Tibial artery (tissue), 4 donors: ENCODE measurements around the gene HMCN1.

Experiments
- DNase-seq, 2 donors: peaks; one replicate each; pipeline ENCODE4 v3.0.0-alpha.2; 2019
- H3K27ac ChIP-seq, 2 donors: fragments of 200-600 bp; sonication (generic) in 1 of 2; 1 replicate in 1 of 2; 2 replicates in 1 of 2; pipeline ENCODE4 v1.5.1; 2018 to 2019; ENCODE audit warnings: mild to moderate bottlenecking in 1 of 2
- H3K27me3 ChIP-seq, 2 donors: fragments of 200-600 bp; sonication (generic) in 1 of 2; one replicate each; pipeline versions ENCODE4 v1.5.1 to v1.6.0; 2016 to 2019
- H3K36me3 ChIP-seq, 3 donors: fragments of 200-600 bp; sonication (generic) in 2 of 3; one replicate each; pipeline ENCODE4 v1.5.1; 2016 to 2019; ENCODE audit warnings: mild to moderate bottlenecking in 2 of 3
- H3K4me1 ChIP-seq, 4 donors: fragments of 200-600 bp; sonication (generic) in 2 of 4; 1 replicate in 3 of 4; 2 replicates in 1 of 4; pipeline ENCODE4 v1.5.1; 2016 to 2019
- H3K4me3 ChIP-seq, 2 donors: fragments of 200-600 bp; sonication (generic) in 1 of 2; 1 replicate in 1 of 2; 2 replicates in 1 of 2; pipeline ENCODE4 v1.5.1; 2018 to 2019; ENCODE audit warnings: mild to moderate bottlenecking in 2 of 2
- H3K9me3 ChIP-seq, 3 donors: fragments of 200-600 bp; sonication (generic) in 1 of 3; one replicate each; pipeline ENCODE4 v1.5.1; 2016 to 2019
- intact Hi-C: fragments of 100-400 bp; cut with DNase I; formaldehyde crosslinking; loops from one replicate; pipeline ENCODE4 v1.15.0; 2023; ENCODE audit warnings: low total_unique reads
- TF ChIP-seq, protein P1 (sequence below), 2 experiments: fragments of 200-600 bp in 1 of 2; fragments of 450-650 bp in 1 of 2; IDR thresholded peaks; one replicate each; pipeline ENCODE4 v1.5.1; 2017 to 2019; ENCODE audit warnings: antibody characterized with exemption in 2 of 2, mild to moderate bottlenecking in 1 of 2, moderate library complexity in 1 of 2

The HMCN1 gene

DNA sequence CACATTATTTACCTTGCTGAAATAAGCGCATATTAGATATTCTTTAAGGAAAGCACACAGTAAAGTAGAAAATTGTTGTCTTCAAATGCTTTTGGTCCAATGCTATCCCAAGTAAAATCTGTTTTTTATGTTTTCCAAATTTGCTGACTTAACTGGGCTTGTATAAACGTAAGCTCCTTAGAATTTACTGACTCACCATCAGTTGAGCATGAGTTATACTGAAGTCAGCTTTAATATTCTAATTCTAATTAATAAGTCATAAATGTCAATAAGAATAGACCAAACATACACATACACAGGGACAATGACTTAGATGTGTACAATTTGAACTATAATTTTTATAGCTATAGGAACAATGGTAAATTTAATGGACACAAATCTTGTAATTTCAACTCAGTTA lies 321.7 kb downstream of the HMCN1 start:
- Histone ChIP-seq H3K4me3 (no peak overlapping the region), H3K27ac (no peak overlapping the region), H3K36me3 (peaks cover 0 to 12% (median 0%) of the 10 kb centered on the region in 3 donors), H3K4me1 (no peaks in the 10 kb centered on the region), H3K27me3 (no peaks in the 10 kb centered on the region), H3K9me3 (no peaks in the 10 kb centered on the region)
- intact Hi-C loops = no loop called here
- TF ChIP-seq, protein P1, sequence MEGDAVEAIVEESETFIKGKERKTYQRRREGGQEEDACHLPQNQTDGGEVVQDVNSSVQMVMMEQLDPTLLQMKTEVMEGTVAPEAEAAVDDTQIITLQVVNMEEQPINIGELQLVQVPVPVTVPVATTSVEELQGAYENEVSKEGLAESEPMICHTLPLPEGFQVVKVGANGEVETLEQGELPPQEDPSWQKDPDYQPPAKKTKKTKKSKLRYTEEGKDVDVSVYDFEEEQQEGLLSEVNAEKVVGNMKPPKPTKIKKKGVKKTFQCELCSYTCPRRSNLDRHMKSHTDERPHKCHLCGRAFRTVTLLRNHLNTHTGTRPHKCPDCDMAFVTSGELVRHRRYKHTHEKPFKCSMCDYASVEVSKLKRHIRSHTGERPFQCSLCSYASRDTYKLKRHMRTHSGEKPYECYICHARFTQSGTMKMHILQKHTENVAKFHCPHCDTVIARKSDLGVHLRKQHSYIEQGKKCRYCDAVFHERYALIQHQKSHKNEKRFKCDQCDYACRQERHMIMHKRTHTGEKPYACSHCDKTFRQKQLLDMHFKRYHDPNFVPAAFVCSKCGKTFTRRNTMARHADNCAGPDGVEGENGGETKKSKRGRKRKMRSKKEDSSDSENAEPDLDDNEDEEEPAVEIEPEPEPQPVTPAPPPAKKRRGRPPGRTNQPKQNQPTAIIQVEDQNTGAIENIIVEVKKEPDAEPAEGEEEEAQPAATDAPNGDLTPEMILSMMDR (IDR thresholded peaks at IDR 0.05) = no peak
- DNase-seq = no peak

DNA sequence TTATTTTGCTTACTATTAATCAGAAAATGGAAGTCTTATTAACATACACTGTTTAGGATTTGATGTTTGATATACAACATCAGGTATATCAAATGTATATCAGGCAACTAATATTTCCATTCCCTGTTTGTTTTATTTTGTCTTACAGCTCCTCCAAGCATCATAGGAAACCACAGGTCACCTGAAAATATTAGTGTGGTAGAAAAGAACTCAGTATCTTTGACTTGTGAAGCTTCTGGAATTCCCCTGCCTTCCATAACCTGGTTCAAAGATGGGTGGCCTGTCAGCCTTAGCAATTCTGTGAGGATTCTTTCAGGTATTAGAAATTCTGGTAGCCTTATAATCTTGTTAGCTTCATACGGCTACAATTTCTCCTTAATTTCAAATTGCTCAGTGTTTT lies 322.9 kb downstream of the HMCN1 start:
- TF ChIP-seq, protein P1 (IDR thresholded peaks at IDR 0.05) = no peak

DNA sequence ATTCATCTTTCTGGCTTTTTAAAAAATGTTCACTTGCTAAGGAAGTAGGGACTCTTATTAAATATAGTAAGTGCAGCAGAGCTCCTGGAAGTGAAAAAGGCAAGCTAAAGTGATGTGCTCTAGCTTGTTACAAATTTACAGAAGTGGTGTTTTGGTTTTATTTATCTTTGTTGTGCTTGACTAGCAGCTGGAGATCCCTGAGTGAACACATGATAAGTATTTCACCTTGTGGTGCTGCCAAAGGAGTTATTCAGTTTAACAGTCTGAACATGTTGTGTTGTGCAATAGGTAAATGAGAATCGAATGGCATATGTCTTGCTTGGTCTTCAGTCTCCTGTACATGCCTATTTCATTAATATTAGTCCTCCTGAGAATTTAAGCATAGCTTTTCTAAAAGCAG lies 325.1 kb downstream of the HMCN1 start:
- H3K4me1 ChIP-seq = no peaks in the 10 kb centered on the region
- H3K27me3 ChIP-seq = no peaks in the 10 kb centered on the region
- H3K9me3 ChIP-seq = no peaks in the 10 kb centered on the region
- TF ChIP-seq, protein P1 (IDR thresholded peaks at IDR 0.05) = no peak
- intact Hi-C loops = no loop called here
- H3K36me3 ChIP-seq = peaks cover 0 to 9% (median 0%) of the 10 kb centered on the region in 3 donors
- no peak overlapping the region for H3K4me3 ChIP-seq
- DNase-seq = no peak
- no peak overlapping the region for H3K27ac ChIP-seq

More for the DNA sequence above, 322.9 kb downstream of the HMCN1 start:
- H3K27ac ChIP-seq = no peak overlapping the region
- H3K36me3 ChIP-seq = peaks cover 0 to 12% (median 0%) of the 10 kb centered on the region in 3 donors
- H3K4me1 ChIP-seq = no peaks in the 10 kb centered on the region
- H3K9me3 ChIP-seq = no peaks in the 10 kb centered on the region
- no peak overlapping the region for H3K4me3 ChIP-seq
- DNase-seq = no peak
- intact Hi-C loops = no loop called here
- no peaks in the 10 kb centered on the region for H3K27me3 ChIP-seq

DNA sequence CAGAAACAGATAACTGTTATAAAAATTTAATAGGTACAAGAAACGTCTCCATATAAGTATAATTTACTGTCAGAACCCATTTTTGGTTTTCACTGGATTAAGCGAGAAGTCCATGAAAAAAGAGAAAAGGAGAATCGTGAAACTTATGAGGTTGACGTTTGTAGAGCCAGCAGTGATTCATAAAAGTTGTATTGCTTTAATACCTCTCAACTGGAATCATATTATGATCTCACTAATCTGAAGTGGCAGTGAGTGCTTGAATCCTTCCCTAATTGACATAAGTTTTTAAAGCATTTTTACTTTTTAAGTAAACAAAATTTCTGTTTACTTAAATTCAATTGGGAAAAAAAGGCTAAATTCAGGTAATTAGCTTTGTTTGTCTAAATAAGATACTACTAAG lies 325.6 kb downstream of the HMCN1 start:
- H3K27me3 ChIP-seq = no peaks in the 10 kb centered on the region
- TF ChIP-seq, protein P1 (IDR thresholded peaks at IDR 0.05) = no peak
- no peak overlapping the region for H3K27ac ChIP-seq
- H3K9me3 ChIP-seq = no peaks in the 10 kb centered on the region
- no peak for DNase-seq
- intact Hi-C loops = no loop called here
- peaks cover 0 to 9% (median 0%) of the 10 kb centered on the region in 3 donors for H3K36me3 ChIP-seq
- H3K4me3 ChIP-seq = no peak overlapping the region
- no peaks in the 10 kb centered on the region for H3K4me1 ChIP-seq

DNA sequence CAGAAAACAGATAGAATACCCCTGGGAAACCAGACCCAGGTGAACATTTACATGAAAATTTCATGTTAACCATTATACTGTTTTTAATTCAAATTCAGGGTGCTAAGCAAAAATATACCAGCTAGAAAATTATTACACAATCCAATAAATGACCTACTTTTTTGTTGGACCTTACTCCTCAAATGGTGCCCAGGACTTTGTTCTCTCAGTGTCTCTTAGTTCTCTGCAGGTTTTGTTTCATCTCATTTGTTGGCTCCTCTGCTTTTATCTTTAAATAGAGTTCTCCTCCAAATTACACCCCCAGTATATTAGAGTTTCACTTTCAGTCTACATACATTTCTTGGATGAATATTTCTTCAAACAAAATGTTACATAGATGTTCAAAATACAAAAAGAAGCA lies 326.0 kb downstream of the HMCN1 start:
- Histone ChIP-seq H3K36me3 (peaks cover 0 to 9% (median 0%) of the 10 kb centered on the region in 3 donors), H3K4me1 (no peaks in the 10 kb centered on the region), H3K4me3 (no peak overlapping the region), H3K27me3 (no peaks in the 10 kb centered on the region), H3K9me3 (no peaks in the 10 kb centered on the region), H3K27ac (no peak overlapping the region)
- no peak for DNase-seq
- TF ChIP-seq, protein P1 (IDR thresholded peaks at IDR 0.05) = no peak
- intact Hi-C loops = no loop called here

DNA sequence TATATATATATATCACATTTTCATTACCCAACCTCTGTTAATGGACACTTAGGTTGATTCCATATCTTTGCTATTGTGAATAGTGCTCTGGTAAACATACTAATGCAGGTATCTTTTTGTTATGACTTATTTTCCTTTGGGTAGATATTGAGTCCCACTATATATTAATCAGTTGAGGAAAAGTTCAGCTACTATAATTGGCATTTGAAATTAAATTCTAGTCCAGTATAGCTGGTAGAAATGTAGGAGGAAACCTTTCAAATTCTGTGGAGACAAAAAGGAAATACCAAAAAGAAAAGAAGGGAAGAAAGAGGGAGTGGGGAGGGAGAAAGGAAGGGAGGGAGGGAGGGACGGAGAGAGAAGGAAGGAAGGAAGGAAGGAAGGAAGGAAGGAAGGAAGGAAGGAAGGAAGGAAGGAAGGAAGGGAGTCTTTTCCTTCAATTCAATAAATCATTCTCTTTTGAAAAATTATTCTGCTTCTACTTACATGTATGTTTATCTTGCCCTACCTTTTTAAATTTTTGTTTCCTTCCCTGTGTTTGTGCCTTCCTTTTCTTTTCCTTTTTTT lies 329.0 kb downstream of the HMCN1 start:
- intact Hi-C loops = no loop called here
- Histone ChIP-seq H3K27me3 (no peaks in the 10 kb centered on the region), H3K4me3 (no peak overlapping the region), H3K36me3 (no peaks in the 10 kb centered on the region), H3K27ac (no peak overlapping the region), H3K4me1 (no peaks in the 10 kb centered on the region), H3K9me3 (no peaks in the 10 kb centered on the region)
- TF ChIP-seq, protein P1 (IDR thresholded peaks at IDR 0.05) = no peak
- DNase-seq = no peak
